GM18870 (cell line): Measurements from ENCODE around the gene MRPL52.
A peak's percentile ranks its signal among the peaks of the same experiment; 100 is the strongest.

Experiments used
- ATAC-seq: cut with Tn5 transposase; IDR thresholded peaks from one replicate; pipeline ENCODE4 v1.9.1; 2021; ENCODE audit warnings: moderate library complexity; ENCODE audit not compliant: unreplicated experiment

MRPL52 gene

DNA sequence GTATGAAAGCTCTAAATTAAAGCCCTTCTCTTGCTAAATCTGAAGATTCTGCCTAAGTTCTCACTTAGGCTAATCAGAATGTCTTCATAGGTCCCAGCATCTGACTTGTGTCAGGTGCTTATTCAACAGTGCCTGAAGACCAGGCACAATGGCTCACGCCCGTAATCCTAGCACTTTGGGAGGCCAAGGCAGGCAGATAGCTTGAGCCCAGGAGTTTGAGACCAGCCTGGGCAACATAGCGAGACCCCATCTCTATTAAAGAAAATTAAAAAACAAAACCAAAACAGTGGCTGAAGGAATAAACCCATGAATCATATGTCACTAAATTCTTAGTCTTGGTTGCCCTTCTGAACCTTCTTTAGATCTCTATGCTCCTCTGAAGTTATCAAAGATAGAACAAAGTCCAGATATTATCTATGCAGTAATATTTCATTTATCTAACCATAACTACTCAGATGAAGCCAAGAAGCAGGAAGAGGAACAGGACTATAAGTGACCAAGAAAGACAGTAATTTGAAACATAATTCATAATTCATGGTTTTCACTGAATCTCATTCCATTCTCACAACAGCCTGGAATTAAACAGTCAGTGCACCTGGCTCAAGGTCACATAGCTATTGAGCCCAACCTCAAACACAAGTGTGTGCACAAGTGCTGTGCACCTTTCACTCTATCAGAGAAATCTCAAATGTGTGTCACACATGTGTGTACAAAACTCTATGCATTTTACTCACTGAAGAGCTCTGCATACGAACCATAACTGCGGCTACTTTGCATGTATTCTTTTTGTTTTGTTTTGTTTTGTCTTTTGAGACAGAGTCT is 21.1 kb upstream of the MRPL52 start:
- ATAC-seq: no peak

DNA sequence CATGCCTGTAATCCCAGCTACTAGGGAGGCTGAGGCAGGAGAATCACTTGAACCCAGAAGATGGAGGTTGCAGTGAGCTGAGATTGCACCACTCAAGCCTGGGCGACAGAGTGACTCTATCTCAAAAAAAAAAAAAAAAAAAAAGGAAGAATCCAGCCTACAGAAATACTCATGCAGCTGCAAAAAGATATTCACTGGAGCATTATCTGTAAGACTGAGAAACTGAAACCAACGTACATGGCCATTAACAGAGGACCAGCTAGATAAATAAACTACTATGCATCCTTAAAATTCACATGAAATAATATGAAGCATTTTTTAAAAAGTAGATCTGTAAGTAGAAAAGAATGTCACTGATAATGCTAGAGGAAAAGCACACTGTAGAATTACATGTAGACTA is 18.0 kb upstream of the MRPL52 start:
- ATAC-seq: no peak

DNA sequence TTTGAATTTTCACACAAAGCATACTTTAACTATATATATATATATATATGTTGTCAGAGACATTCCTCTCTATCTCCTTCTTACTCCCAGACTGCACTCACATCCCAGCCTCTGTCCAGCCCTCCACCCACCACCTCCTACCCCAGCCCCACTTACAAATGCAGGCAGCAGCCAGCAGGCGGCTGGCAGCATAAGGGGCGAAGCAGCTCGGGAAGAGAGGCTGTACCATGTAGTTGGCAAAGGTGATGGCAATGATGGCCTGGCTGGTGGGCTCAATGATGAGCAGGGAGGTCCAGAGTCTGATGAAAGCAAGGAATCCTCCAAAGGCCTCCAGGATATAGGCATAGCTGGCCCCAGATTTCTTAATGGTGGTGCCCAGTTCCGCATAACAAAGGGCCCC is 16.9 kb upstream of the MRPL52 start:
- ATAC-seq: no peak

DNA sequence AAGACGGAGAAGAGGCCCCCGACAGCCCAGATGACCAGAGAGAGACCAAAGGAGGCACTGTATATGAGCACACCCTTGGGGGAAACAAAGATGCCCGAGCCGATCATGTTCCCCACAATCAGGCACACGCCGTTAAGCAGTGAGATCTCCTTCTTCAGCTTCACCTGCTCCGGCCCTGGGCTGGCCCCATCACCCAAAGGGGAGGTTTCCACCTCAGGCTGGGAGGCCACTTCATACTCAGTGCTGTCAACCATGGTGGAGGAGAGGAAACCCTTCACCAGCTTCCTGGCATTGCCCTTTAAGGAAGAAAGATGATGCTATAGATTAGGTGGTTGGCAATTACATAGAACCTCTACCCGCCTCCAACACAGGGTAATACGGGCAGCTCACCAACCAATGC is 16.5 kb upstream of the MRPL52 start:
- ATAC-seq: no peak

DNA sequence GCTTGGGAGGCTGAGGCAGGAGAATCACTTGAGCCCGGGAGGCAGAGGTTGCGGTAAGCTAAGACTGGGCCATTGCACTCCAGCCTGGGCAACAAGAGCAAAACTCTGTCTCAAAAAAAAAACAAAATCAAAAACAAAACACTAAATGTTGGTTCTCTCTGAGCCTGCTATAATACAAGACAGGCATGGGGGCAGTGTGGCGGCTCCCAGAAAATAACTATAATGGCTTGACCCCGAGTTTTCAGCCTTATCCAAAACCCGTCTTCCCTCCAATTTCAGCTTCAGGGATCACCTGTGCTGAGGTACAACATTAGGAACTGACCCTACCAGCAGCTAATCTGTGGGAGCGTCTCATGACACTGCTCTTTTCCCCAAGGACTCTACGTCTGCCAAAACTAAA is 15.3 kb upstream of the MRPL52 start:
- ATAC-seq: no peak

DNA sequence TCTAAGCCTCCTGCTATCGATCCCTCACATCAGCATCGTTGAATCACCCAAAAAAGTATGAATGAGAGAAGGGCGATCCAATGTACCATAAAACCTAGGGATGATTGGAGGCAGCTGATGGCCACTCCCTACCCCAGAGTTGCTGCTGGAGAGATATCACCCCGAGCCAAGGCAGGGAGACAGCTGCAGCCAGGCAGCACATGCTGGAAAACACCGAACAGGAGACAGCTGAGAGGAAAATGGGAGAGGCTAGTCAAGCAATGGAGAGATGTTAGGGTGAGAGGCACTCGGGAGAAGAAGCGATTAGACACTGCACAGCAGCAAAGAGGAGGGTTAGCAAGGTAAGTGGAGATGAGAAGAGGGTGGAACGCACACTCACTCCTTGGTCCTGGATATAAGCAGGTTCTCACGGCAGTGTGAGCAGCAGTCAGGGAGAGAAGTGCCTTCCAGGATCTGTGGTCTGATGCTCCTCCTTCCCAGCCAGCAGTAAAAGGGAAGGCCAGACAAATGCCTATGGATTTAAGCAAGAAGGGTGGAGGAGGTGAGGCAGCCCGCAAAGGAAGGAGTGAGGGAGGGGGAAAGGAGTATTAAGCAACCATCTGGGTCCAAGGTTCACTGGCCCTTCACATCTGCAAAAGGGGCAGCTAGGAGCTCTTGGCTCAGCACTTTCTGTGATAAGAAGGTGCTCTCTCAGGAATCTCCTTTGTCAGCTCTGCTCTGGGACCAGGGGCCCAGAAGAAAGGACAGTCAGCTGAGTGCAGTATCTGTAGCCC is 14.6 kb upstream of the MRPL52 start, which contains the start of gene SLC7A7:
Gene SLC7A7 (minus strand): TSS at position 495 of the 773 bp plus-strand sequence. CDS start 2,037 bp downstream, outside the sequence.
- ATAC-seq: no peak

DNA sequence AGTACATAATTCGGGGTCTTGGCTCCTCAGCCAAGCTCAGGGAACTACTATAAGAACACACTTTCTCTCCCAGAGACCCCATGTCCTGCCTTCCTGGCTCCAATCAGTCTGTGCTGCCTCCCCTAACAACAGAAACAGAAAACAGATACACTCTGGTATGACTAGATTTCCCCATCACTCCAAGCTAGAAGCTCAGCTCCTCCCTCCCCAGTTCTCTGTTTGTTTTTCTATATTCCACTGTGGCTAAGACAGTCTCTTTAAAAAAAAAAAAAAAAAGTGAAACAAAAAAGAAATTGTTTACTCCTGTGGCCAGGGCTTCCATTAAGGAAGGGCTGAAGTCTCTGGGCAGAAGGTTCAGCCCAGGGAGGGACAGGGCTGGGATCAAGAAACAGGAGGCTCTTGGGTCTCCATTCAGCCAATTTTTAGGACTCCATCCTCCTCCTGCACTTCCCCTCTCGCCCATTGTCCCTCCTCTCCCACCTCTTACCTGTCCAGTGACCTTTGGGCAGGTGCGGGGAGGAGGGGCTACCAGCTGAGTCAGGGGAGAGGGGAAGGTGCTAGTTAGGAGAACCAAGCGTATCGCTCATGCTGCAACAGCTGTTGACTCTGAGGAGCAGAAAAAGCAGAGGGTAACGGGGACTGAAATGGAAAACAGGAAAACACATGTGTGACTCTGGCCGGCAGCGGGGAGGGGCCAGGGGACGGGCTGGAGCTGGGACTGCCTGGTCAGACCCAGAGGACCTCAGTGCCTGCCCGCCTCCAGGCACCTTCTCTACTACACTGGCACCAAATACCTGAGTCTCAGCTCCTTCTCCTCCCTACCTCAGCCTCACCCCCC is 10.3 kb upstream of the MRPL52 start:
- peak; percentile 42 for ATAC-seq

DNA sequence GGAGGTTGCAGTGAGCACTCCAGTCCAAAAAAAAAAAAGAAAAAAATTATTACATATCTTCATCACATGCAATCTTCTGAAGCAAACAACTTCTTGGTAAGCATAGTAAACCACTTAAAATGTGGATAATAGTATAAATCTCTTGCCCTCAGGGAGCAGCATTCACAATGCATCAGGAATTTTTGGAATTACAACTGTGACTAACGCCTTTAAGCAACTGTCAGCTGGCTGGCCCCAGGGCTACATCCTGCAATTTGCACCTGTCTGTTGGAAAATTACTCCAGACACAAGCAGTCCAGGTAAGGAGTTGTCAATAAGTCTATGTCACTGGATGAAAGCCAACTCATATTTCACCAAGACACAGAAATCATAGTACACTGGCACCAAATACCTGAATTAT is 9.0 kb upstream of the MRPL52 start:
- no peak for ATAC-seq

DNA sequence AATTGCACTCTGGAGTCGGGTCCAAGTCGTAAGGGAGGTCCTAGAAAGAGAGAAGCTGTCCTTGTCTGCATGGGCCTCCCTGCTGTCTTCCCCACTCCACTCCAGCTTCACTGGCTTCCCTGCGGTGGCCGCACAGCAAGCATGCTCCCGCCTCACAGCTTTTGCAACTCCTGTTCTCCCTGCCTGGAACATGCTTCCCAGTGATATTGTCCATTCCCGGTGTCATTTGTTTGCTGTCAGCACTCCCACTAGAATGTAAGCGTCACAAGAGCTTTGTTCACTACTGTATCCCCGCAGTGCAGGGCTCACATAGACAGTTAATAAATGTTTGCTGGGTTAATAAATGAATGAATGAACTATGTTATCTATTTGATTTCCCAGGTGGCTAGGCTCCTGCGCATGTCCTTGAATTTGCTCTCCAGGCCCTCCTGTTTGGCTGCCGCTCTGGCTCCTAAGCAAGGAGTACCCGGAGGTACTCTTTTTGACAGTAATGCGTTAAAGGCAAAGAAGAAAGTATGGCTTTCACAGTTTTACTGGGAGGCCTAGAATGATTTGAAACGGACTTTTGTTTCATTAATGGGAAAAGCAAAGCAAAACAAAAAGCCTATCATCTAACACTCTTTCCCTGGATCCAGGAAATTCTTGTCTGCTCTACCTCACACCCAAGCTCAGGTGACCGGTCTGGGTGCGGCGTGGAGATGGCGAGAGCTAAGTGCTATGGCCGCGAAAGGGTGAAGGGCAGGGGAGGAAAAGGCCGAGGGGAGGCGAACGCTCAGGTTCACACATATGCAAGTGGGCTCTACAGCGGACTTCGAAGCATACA is 8.3 kb upstream of the MRPL52 start:
- no peak for ATAC-seq

DNA sequence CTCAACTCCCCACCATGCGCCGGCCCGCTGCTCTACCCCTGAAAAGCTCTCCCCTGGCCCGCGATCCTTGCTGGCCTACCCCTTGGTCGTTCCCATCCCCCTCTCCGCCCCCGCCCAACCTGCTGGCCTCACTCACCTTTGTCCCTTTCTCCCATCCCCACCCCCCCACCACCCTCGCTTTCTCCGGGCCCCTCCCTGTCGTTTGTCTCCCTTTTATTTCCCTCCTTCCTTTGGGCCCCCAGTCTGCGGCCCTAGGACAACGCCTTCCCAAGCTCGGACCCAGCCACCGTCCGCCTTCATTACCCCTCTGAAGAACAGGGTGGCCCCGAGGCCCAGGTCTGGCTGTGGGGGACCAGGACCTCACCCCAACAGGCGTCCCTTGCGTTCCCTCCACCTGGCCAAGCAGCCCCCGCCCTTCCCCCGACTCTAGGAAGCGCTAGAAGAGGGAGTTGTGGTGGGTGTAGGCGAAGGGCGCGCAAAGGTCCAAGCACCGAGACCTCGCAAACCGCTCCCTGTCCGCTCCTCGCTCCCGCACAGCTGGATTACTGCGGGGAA is 7.6 kb upstream of the MRPL52 start:
- ATAC-seq: no peak

DNA sequence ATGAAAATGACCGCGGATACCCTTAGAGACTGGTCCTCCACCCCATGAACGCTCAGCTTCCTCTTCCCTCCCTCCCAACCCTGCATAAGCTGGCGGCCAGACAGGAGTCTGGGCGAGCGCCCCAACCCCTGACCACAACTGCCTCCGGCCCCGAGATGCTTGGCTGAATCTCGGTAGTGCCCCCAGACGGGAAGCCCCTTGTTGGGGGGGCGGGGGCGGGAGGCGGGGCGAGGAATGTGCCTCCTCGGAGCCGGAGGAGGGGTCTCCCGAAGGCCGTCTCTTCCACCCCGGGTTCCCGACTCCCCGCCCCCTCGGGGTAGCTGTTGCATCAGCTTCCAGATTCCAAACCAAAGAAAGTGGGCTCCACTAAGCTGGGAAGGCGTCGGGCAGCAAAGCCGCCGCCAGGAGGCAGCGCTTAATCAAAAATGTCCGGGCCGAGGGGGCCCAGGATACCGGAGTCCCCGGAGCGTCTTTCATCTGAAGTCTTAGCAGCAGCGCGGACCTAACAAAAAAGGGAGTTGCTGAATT is 7.1 kb upstream of the MRPL52 start:
- ATAC-seq: no peak

DNA sequence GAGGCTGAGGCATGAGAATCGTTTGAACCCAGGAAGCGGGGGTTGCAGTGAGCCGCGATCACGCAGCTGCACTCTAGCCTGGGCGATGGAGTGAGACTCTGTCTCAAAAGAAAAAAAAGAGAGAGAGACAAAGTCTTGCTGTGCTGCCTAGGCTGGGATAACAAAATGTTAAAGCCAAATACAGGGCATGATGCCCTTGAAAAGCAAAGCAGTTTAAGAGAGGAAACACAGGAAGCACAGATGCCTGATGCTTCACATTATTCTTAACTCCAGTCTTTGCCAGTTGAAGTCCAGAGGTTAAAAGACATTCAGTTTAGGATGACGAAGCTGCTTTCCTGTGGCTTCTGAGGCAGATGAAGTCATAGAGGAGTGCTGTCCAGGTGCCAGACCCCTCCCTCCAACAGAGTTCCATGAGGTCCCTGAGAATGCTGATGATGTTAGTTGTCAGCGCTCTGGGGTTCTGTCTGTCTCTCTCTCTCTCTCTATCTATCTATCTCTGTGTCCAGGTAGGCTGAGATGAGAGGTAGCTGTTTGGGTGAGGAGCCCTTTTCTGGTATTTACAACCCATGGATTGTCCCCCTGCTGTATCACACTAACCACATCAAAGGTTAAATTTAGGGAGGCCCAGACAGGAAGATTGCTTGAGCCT is 4.9 kb upstream of the MRPL52 start:
- ATAC-seq: no peak

DNA sequence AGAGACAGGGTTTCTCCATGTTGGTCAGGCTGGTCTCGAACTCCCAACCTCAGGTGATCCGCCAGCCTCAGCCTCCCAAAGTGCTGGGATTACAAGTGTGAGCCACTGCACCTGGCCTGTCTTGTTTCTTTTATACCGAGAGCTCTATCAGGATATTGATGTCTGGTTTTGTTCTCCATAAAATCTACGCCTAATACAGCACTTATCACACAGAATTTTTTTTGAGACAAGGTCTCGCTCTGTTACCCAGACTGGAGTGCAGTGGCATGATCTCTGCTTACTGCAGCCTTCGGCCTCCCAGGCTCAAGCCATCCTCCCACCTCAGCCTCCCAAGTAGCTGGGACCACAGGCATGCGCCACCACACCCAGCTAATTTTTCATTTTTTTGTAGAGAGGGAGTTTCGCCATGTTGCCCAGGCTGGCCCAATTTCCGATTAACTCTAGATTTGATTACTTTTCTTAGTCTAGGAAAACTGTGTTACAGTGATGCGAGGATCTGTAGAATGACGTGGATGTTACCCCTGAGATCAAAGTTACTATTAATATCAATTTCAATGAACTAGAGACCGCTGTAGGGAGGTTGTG is 519 bp upstream of the MRPL52 start:
- ATAC-seq: peak; percentile 4

DNA sequence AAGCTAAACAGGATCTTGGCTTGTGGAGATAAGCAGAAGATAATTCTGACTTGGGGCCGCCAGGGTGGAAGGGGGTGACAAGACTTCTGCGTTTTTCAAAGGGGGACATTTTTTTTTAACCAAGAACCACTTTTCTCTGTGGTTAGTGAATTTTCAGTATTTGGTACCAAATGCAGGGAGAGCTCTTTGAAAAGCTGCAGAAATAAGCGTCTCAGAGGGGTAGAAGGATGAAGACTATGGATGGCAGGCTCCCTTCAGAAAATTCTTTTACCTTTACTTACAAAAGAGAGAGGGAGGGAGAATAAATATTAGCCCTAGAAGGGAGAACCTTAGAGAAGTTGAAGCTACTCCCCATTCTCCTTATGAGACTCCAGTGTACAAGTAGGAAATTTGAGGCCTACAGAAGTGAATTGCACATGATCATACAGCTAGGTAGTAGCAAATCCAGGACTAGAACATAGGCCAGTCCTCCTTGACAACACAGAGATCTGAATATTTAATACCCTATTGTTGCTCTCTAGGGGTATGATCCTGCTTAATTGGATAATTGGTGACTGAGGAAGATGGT is 840 bp downstream of the MRPL52 start:
- ATAC-seq: no peak

DNA sequence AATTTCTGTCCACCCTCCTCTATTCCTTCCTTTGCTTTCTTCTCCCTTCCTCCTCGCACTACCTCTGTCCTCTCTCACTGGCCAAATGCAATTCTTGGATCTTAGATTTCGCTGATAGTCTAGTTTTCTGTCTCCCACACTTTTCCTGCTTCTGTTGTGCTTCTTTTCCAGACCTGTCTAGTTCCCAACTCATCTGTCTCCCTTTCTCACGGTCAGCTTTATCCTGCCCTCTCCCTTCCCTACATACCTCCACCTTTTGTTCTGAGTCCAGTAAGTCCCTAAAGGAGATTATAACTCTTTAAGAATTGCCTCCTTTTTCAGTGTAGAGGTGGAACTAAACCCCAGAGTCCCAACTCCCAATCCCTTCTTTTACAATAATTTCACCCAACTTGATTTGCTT is 5.8 kb downstream of the MRPL52 start:
- ATAC-seq: no peak

DNA sequence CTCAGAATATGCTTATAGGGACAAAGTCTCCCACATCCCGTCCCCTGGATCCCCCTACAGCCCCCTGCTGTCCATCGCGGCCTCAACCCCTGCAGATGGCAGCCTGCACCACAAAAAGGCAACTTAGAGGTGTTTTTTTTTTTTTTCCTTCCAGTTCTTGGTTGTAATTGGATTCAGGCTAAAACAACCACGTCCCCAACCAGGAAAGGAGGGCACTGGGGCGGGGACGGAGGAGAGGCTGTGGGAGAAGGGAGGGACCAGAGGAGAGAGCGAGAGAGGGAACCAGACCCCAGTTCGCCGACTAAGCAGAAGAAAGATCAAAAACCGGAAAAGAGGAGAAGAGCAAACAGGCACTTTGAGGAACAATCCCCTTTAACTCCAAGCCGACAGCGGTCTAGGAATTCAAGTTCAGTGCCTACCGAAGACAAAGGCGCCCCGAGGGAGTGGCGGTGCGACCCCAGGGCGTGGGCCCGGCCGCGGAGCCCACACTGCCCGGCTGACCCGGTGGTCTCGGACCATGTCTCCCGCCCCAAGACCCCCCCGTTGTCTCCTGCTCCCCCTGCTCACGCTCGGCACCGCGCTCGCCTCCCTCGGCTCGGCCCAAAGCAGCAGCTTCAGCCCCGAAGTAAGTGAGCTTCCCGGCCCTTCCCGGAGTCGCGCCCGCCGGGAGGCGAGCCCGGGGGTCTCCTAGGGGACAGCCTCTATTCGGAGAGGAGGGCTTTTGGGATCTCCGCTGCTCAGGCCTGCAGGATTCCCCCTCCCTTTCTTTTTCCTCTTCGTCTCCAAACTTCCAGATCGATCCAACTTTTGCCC is 6.8 kb downstream of the MRPL52 start, which contains the start of gene MMP14:
Gene MMP14 (plus strand): TSS at position 285 of the 813 bp plus-strand sequence. CDS start 233 bp downstream, at position 518.
- ATAC-seq: no peak

DNA sequence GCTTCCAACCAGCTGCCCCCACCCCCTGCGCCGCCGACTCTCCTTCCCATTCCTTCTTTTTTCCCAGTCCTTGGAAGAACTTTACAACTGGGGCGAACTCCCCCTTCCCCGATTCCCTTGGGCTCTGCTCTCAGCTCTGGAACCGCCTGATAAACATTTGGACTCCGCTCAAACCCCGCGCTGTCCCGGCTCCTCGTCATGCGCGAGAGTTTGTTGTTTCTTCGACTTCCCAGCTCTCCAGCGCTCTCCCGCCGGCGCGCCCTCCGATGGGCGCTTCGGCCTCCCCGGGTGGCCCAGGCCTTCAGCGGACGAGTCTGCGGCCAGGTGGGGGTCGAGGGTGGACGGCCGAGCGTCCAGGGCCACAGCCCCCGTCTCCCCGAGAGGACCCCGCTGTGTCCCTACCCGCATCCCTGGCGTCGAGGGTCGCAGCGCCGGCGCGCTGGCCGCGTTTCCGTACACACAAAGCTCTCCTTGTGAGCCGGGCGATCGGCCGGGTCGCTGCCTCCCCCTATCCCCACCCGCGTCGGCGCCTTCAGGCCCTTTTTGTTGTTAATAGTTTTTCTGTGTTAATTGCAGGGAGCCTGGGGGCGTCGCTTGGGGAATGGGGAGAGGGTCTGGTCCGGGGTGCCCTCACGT is 7.5 kb downstream of the MRPL52 start:
- ATAC-seq: no peak
